ENCODE measurements around the gene TRAPPC12. TPM values are rescaled to one million over a fixed set of nuclear protein-coding genes. Genes with fewer than 3 reads are reported as not detected.
"Not testable (repeated sequence)": the region's sequence is repeated elsewhere in the genome, so short reads cannot be mapped to it uniquely, and the experiment has no call there.

Gene TRAPPC12
- total RNA-seq, 2 experiments from 2014 or later = 58.7 to 64.6 TPM

GRCh38 chr2:3447186-3447585 is 67.7 kb downstream of the TRAPPC12 start:
- not testable (repeated sequence) for H3K27ac Mint-ChIP-seq, H3K27me3 Mint-ChIP-seq, H3K4me3 Mint-ChIP-seq, H3K9me3 Mint-ChIP-seq, H3K4me1 Mint-ChIP-seq, DNase-seq
- peaks cover 15% of the 10 kb centered on the region for H3K36me3 Mint-ChIP-seq

- Mint-ChIP-seq H3K27me3 (no peaks in the 10 kb centered on the region), H3K4me3 (no peak overlapping the region), H3K4me1 (no peaks in the 10 kb centered on the region), H3K27ac (no peak overlapping the region), H3K36me3 (peaks cover 12% of the 10 kb centered on the region), H3K9me3 (no peaks in the 10 kb centered on the region)
- no peak for DNase-seq
Measured at GRCh38 chr2:3447789-3448317, 68.4 kb downstream of the TRAPPC12 start.

- H3K4me1 Mint-ChIP-seq, H3K4me3 Mint-ChIP-seq, H3K9me3 Mint-ChIP-seq, H3K27me3 Mint-ChIP-seq, H3K27ac Mint-ChIP-seq, DNase-seq: not testable (repeated sequence)
- peaks cover 15% of the 10 kb centered on the region for H3K36me3 Mint-ChIP-seq
Measured at GRCh38 chr2:3448441-3448911, 69.0 kb downstream of the TRAPPC12 start.

- Mint-ChIP-seq H3K36me3 (peaks cover 15% of the 10 kb centered on the region), H3K9me3 (no peaks in the 10 kb centered on the region)
Measured at GRCh38 chr2:3449086-3449485, 69.6 kb downstream of the TRAPPC12 start.

GRCh38 chr2:3449936-3450335 is 70.4 kb downstream of the TRAPPC12 start:
- Mint-ChIP-seq H3K9me3 (no peaks in the 10 kb centered on the region), H3K36me3 (peaks cover 15% of the 10 kb centered on the region)

More at GRCh38 chr2:3449086-3449485, 69.6 kb downstream of the TRAPPC12 start:
- DNase-seq = no peak
- Mint-ChIP-seq H3K4me3 (no peak overlapping the region), H3K27ac (no peak overlapping the region), H3K27me3 (no peaks in the 10 kb centered on the region), H3K4me1 (no peaks in the 10 kb centered on the region)

GRCh38 chr2:3450385-3451010 is 71.0 kb downstream of the TRAPPC12 start:
- no peak overlapping the region for H3K4me3 Mint-ChIP-seq
- DNase-seq = no peak
- H3K27me3 Mint-ChIP-seq = no peaks in the 10 kb centered on the region
- no peaks in the 10 kb centered on the region for H3K9me3 Mint-ChIP-seq
- peaks cover 11% of the 10 kb centered on the region for H3K36me3 Mint-ChIP-seq
- H3K4me1 Mint-ChIP-seq = no peaks in the 10 kb centered on the region
- H3K27ac Mint-ChIP-seq = no peak overlapping the region

More at GRCh38 chr2:3449936-3450335, 70.4 kb downstream of the TRAPPC12 start:
- Mint-ChIP-seq H3K4me1 (no peaks in the 10 kb centered on the region), H3K27me3 (no peaks in the 10 kb centered on the region), H3K4me3 (no peak overlapping the region), H3K27ac (no peak overlapping the region)
- no peak for DNase-seq

GRCh38 chr2:3451169-3451568 is 71.7 kb downstream of the TRAPPC12 start:
- no peaks in the 10 kb centered on the region for H3K4me1 Mint-ChIP-seq
- H3K4me3 Mint-ChIP-seq = no peak overlapping the region
- DNase-seq = no peak
- peaks cover 13% of the 10 kb centered on the region for H3K36me3 Mint-ChIP-seq
- no peak overlapping the region for H3K27ac Mint-ChIP-seq
- H3K9me3 Mint-ChIP-seq = no peaks in the 10 kb centered on the region
- no peaks in the 10 kb centered on the region for H3K27me3 Mint-ChIP-seq

DNA sequence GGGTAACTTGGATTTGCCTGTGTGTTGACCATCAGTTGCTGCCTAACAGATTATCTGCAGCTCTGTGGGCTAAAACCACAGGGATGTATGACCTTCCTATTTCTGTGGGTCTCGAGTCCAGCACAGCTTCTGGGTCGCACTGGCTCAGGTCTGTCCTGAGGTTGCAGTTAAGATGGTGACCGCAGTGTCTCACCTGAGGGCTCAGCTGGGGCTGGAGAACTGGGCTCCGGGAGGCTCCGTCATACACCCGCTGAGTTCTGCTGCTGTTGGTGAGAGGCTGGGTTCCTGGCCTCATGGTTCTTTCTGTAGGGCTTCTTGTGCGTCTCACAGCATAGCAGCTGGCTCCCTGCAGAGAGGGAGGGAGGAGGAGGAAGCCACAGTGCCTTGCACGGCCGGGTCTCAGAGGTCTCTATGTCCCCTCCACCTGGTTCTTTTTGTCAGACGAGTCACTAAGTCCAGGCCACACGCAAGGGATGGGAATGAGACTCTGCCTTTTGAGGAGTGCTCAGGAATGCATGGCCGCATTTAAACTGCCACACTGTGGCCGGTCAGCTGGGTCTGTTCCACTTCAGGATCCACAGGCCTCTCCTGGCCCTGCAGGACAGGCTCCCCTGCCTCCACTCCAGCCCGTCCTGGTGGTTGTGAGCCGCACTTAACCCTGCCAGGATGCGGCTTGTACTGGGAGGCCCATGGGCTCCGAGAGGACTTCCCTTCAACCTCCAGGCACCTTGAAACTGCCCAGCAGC is 72.6 kb downstream of the TRAPPC12 start:
- H3K27ac Mint-ChIP-seq = no peak overlapping the region
- no peaks in the 10 kb centered on the region for H3K4me1 Mint-ChIP-seq
- peaks cover 17% of the 10 kb centered on the region for H3K36me3 Mint-ChIP-seq
- H3K4me3 Mint-ChIP-seq = no peak overlapping the region
- H3K27me3 Mint-ChIP-seq = no peaks in the 10 kb centered on the region
- no peak for DNase-seq
- no peaks in the 10 kb centered on the region for H3K9me3 Mint-ChIP-seq

DNA sequence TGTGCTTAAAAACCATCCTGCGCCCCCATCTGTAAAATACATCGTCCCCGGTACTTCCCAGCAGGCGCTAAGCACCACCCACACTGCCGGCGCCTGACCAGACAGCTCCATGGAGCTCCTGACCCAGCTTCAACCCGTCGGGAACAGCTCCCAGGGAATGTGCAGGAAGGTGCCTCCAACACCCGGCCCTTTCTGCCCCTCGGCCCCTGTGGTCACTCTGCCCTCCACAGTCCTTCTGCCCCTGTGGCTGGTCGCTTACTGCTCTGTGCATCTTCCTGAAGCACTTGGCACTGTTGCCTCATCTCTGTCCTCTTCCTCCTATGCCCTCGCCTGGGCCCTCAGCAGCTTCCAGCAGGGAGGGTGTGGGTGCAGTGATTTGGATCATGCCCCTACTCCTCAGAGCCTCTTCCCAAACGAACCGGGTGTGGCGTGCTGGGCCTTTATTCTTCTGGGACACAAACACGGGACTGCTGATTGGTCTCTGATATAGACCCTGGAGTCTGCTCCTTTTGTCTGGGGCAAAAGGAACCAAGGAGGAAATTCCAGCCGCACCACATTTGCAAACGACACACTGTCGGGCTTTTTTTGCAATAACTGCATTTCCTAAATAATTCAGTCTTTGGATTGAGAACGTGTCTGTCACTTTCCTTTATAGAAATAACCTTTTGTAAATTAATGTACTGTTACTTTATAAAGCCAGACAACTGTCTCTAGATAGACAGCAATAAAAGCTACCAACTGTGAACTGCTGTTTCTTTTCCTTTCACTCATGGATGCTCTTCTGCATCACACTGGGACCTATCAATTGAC is 73.9 kb downstream of the TRAPPC12 start:
- no peaks in the 10 kb centered on the region for H3K9me3 Mint-ChIP-seq
- no peak overlapping the region for H3K27ac Mint-ChIP-seq
- no peaks in the 10 kb centered on the region for H3K27me3 Mint-ChIP-seq
- H3K4me1 Mint-ChIP-seq = no peaks in the 10 kb centered on the region
- peaks cover 16% of the 10 kb centered on the region for H3K36me3 Mint-ChIP-seq
- no peak overlapping the region for H3K4me3 Mint-ChIP-seq
- no peak for DNase-seq

- peaks cover 17% of the 10 kb centered on the region for H3K36me3 Mint-ChIP-seq
- not testable (repeated sequence) for DNase-seq
Measured at GRCh38 chr2:3454005-3454404, 74.5 kb downstream of the TRAPPC12 start.

DNA sequence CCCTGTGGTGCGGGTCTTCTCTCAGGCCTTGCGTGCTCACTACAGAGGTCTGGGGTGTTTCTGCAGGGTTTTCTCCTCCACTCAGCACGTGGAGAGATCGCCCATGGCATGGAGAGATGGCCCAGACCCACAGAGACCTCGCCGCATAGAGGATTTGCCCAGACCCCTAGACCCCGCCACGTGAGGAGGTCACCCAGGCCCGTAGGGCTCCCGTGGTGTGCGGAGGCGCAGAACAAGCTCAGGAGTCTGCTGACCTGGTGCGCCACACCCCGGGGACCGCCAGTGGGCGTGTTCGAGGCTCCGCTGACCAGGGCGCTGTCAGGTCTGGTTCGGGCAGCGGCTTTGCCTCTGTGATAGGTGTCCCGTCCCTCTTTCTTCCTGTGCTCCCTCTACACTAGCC is 75.3 kb downstream of the TRAPPC12 start:
- no peaks in the 10 kb centered on the region for H3K27me3 Mint-ChIP-seq
- H3K27ac Mint-ChIP-seq = no peak overlapping the region
- H3K4me3 Mint-ChIP-seq = no peak overlapping the region
- H3K9me3 Mint-ChIP-seq = no peaks in the 10 kb centered on the region
- no peaks in the 10 kb centered on the region for H3K4me1 Mint-ChIP-seq
- H3K36me3 Mint-ChIP-seq = peaks cover 14% of the 10 kb centered on the region
- DNase-seq = no peak

More at GRCh38 chr2:3454005-3454404, 74.5 kb downstream of the TRAPPC12 start:
- not testable (repeated sequence) for H3K27ac Mint-ChIP-seq, H3K9me3 Mint-ChIP-seq, H3K4me3 Mint-ChIP-seq, H3K4me1 Mint-ChIP-seq, H3K27me3 Mint-ChIP-seq

- H3K4me1 Mint-ChIP-seq = peaks cover 2% of the 10 kb centered on the region
Measured at GRCh38 chr2:3456125-3456524, 76.6 kb downstream of the TRAPPC12 start.

DNA sequence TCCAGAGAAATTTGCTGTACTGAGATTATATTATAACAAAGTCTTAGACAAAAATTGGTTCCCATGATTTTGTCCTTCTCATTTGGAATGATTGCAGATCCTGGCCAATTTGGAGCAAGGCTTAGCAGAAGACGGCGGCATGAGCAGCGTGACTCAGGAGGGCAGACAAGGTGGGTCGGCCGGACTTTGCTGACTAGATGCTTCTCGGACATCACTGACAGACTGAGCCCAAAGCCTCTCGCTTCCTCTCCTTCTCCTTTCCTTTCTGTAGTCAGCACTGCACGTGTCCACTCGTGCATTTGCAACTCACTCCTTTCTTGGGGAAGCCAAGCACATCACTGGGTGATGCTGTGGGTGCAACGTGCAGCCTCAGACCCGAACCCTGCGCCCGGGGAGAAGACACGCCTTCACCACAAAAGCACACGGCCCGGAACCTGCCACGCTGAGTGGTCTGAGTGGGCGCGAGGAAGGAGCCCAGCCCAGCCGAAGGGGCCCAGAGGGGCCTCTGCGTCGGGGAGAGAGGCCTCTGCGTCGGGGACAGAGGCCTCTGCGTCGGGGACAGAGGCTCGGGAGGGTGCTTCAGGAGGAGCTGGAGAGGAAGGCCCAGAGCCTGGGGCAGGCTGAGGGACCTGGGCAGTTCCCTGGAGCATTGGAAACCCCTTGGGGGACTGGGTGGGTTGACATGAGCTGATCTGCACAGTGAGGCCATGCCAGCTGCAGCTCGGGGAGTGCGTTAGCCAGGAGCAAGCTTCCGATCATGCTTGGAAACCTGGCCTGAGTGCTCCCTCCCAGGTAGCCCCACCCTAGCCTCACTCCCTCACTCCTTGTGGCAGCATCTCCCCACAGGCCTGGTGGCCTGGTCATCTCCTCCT is 78.3 kb downstream of the TRAPPC12 start:
- Mint-ChIP-seq H3K4me1 (peaks cover 9% of the 10 kb centered on the region), H3K27ac (no peak overlapping the region), H3K27me3 (no peaks in the 10 kb centered on the region)

More at GRCh38 chr2:3456125-3456524, 76.6 kb downstream of the TRAPPC12 start:
- Mint-ChIP-seq H3K27me3 (no peaks in the 10 kb centered on the region), H3K27ac (no peak overlapping the region), H3K9me3 (no peaks in the 10 kb centered on the region), H3K36me3 (peaks cover 14% of the 10 kb centered on the region), H3K4me3 (no peak overlapping the region)
- no peak for DNase-seq

More for the DNA sequence above, 78.3 kb downstream of the TRAPPC12 start:
- no peak overlapping the region for H3K4me3 Mint-ChIP-seq
- DNase-seq = no peak
- no peaks in the 10 kb centered on the region for H3K9me3 Mint-ChIP-seq
- peaks cover 14% of the 10 kb centered on the region for H3K36me3 Mint-ChIP-seq

Data from activated naive CD8-positive, alpha-beta T cell treated with anti-CD3 and anti-CD28 coated beads for 36 hours (primary cell).